Measurements from ENCODE around the gene IGFL2. TPM values are rescaled to one million over a fixed set of nuclear protein-coding genes. Genes with fewer than 3 reads are reported as not detected.

IGFL2 gene
- total and polyA plus RNA-seq, 4 donors, result 0.08 TPM; not detected in 3

DNA sequence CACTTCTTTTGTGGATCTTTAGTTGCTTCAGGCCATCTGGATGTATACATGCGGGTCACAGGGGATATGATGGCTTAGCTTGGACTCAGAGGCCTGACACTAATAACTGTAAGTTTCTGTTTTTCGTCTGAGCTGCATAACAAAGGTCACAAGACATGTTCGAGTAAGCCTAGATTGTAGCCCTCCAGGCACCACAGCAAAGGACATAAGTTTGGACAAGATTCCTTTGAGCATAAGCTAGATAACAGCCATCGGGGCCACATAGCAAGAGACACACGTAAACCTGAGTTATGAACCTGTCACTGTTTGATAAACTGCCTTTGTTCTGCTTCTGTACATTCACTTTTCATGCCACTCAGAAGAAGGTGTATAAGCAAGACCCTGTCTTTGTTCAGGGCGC, 38.2 kb upstream of the IGFL2 start:
- Histone ChIP-seq H3K4me1 (ENCODE audit: control insufficient read depth in 4 of 4, insufficient read depth in 4 of 4, low read length in 3 of 4) (no peaks in the 10 kb centered on the region), H3K9me3 (ENCODE audit: control insufficient read depth in 4 of 4, low read length in 3 of 4) (no peaks in the 10 kb centered on the region), H3K27me3 (ENCODE audit: control insufficient read depth in 4 of 4, insufficient read depth in 4 of 4, low read length in 3 of 4) (no peaks in the 10 kb centered on the region), H3K4me3 (ENCODE audit: low read depth in 1 of 3, low read length in 3 of 3) (no peak overlapping the region), H3K27ac (ENCODE audit: low read depth in 1 of 2, low read length in 2 of 2) (no peak overlapping the region), H3K36me3 (ENCODE audit: control insufficient read depth in 4 of 4, insufficient read depth in 3 of 4, low read depth in 1 of 4, low read length in 3 of 4) (no peaks in the 10 kb centered on the region), H3K9ac (ENCODE audit: low read depth in 1 of 2, low read length in 2 of 2) (no peak overlapping the region)
- TF ChIP-seq RXRA (IDR thresholded peaks at IDR 0.05), result no peak
- no peak for TF ChIP-seq CTCF (IDR thresholded peaks at IDR 0.05; ENCODE audit: low read depth, low read length, missing input control)
- TF ChIP-seq, protein P1, sequence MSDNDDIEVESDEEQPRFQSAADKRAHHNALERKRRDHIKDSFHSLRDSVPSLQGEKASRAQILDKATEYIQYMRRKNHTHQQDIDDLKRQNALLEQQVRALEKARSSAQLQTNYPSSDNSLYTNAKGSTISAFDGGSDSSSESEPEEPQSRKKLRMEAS (IDR thresholded peaks at IDR 0.05), result no peak
- no peak for TF ChIP-seq GABPA (IDR thresholded peaks at IDR 0.05 in 1 of 2, conservative IDR thresholded peaks at IDR 0.05 in 1 of 2)
- TF ChIP-seq ATF3 (IDR thresholded peaks at IDR 0.05), result no peak
- no peak for TF ChIP-seq HNF4A (conservative IDR thresholded peaks at IDR 0.05)
- TF ChIP-seq HNF4G (IDR thresholded peaks at IDR 0.05), result no peak
- no peak for TF ChIP-seq FOXA1 (IDR thresholded peaks at IDR 0.05)
- TF ChIP-seq NR2F2 (IDR thresholded peaks at IDR 0.05), result no peak
- TF ChIP-seq, protein P2, sequence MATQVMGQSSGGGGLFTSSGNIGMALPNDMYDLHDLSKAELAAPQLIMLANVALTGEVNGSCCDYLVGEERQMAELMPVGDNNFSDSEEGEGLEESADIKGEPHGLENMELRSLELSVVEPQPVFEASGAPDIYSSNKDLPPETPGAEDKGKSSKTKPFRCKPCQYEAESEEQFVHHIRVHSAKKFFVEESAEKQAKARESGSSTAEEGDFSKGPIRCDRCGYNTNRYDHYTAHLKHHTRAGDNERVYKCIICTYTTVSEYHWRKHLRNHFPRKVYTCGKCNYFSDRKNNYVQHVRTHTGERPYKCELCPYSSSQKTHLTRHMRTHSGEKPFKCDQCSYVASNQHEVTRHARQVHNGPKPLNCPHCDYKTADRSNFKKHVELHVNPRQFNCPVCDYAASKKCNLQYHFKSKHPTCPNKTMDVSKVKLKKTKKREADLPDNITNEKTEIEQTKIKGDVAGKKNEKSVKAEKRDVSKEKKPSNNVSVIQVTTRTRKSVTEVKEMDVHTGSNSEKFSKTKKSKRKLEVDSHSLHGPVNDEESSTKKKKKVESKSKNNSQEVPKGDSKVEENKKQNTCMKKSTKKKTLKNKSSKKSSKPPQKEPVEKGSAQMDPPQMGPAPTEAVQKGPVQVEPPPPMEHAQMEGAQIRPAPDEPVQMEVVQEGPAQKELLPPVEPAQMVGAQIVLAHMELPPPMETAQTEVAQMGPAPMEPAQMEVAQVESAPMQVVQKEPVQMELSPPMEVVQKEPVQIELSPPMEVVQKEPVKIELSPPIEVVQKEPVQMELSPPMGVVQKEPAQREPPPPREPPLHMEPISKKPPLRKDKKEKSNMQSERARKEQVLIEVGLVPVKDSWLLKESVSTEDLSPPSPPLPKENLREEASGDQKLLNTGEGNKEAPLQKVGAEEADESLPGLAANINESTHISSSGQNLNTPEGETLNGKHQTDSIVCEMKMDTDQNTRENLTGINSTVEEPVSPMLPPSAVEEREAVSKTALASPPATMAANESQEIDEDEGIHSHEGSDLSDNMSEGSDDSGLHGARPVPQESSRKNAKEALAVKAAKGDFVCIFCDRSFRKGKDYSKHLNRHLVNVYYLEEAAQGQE (IDR thresholded peaks at IDR 0.05), result no peak
- TF ChIP-seq EGR1 (IDR thresholded peaks at IDR 0.05; ENCODE audit: low read depth in 2 of 2), result no peak
- TF ChIP-seq, protein P3, sequence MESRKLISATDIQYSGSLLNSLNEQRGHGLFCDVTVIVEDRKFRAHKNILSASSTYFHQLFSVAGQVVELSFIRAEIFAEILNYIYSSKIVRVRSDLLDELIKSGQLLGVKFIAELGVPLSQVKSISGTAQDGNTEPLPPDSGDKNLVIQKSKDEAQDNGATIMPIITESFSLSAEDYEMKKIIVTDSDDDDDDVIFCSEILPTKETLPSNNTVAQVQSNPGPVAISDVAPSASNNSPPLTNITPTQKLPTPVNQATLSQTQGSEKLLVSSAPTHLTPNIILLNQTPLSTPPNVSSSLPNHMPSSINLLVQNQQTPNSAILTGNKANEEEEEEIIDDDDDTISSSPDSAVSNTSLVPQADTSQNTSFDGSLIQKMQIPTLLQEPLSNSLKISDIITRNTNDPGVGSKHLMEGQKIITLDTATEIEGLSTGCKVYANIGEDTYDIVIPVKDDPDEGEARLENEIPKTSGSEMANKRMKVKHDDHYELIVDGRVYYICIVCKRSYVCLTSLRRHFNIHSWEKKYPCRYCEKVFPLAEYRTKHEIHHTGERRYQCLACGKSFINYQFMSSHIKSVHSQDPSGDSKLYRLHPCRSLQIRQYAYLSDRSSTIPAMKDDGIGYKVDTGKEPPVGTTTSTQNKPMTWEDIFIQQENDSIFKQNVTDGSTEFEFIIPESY (IDR thresholded peaks at IDR 0.05), result no peak
- DNase-seq (ENCODE audit: low spot score), result no peak
- 68% methylated on average over 6 of the region's 6 CpGs for WGBS

GRCh38 chr19:46111376-46111775, 36.7 kb upstream of the IGFL2 start:
- no peaks in the 10 kb centered on the region for H3K36me3 ChIP-seq (ENCODE audit: control insufficient read depth in 4 of 4, insufficient read depth in 3 of 4, low read depth in 1 of 4, low read length in 3 of 4)
- H3K27ac ChIP-seq (ENCODE audit: low read depth in 1 of 2, low read length in 2 of 2), result no peak overlapping the region
- no peaks in the 10 kb centered on the region for H3K27me3 ChIP-seq (ENCODE audit: control insufficient read depth in 4 of 4, insufficient read depth in 4 of 4, low read length in 3 of 4)
- no peaks in the 10 kb centered on the region for H3K9me3 ChIP-seq (ENCODE audit: control insufficient read depth in 4 of 4, low read length in 3 of 4)
- H3K4me1 ChIP-seq (ENCODE audit: control insufficient read depth in 4 of 4, insufficient read depth in 4 of 4, low read length in 3 of 4), result no peaks in the 10 kb centered on the region
- WGBS, result 65% methylated on average over 3 of the region's 3 CpGs
- H3K9ac ChIP-seq (ENCODE audit: low read depth in 1 of 2, low read length in 2 of 2), result no peak overlapping the region
- DNase-seq (ENCODE audit: low spot score), result no peak
- H3K4me3 ChIP-seq (ENCODE audit: low read depth in 1 of 3, low read length in 3 of 3), result no peak overlapping the region
- TF ChIP-seq, protein P3 (IDR thresholded peaks at IDR 0.05), result no peak
- TF ChIP-seq ATF3 (IDR thresholded peaks at IDR 0.05), result no peak
- TF ChIP-seq TAF1 (conservative IDR thresholded peaks at IDR 0.05), result no peak
- TF ChIP-seq, protein P1 (IDR thresholded peaks at IDR 0.05), result no peak
- no peak for TF ChIP-seq CTCF (IDR thresholded peaks at IDR 0.05; ENCODE audit: low read depth, low read length, missing input control)
- TF ChIP-seq RXRA (IDR thresholded peaks at IDR 0.05), result no peak
- no peak for TF ChIP-seq FOXA2 (IDR thresholded peaks at IDR 0.05)
- TF ChIP-seq GABPA (IDR thresholded peaks at IDR 0.05 in 1 of 2, conservative IDR thresholded peaks at IDR 0.05 in 1 of 2), result no peak
- TF ChIP-seq SP1 (IDR thresholded peaks at IDR 0.05), result no peak
- TF ChIP-seq YY1 (IDR thresholded peaks at IDR 0.05), result no peak
